H1 (cell line): ENCODE measurements around the gene KRTAP10-3. TPM values are rescaled to one million over a fixed set of nuclear protein-coding genes. Genes with fewer than 3 reads are reported as not detected.

Experiments used
- CTCF ChIA-PET: fragments of 300-600 bp; sonication (Branson Sonifier 250); formaldehyde crosslinking; loops from one replicate; lab custom pipeline; 2021; ENCODE audit not compliant: partially characterized antibody; lab: Charles Lee
- POLR2A ChIA-PET: fragments of 300-600 bp; sonication (Branson Sonifier 250); formaldehyde crosslinking; loops from one replicate; lab custom pipeline; 2021; ENCODE audit warnings: inconsistent platforms; ENCODE audit not compliant: partially characterized antibody; lab: Charles Lee
- DNase-seq, 2 experiments: peaks; one replicate each; pipeline versions ENCODE4 v3.0.0 to v3.0.0-alpha.2; 2010 to 2022; ENCODE audit warnings: low spot score in 2 of 2, low read depth in 1 of 2, mixed read lengths in 1 of 2
- FAIRE-seq: peaks from 2 replicates; lab custom pipeline; 2011; peaks lifted over from hg19 to GRCh38; lab: Jason Lieb, UNC
- H2AFZ ChIP-seq: 2 replicates; pipeline ENCODE4 v1.8.1; 2012; ENCODE audit warnings: low read length, inconsistent platforms
- H2AK5ac ChIP-seq: 2 replicates; pipeline ENCODE4 v1.6.1; 2013; ENCODE audit warnings: low read depth, low read length
- H2BK120ac ChIP-seq: replicated peaks from 2 replicates; pipeline ENCODE3; 2013; ENCODE audit warnings: low read depth, low read length, inconsistent platforms
- H2BK12ac ChIP-seq: 2 replicates; pipeline ENCODE4 v1.6.1; 2013; ENCODE audit warnings: low read depth, low read length
- H2BK15ac ChIP-seq: 2 replicates; pipeline ENCODE4 v1.6.1; 2013; ENCODE audit warnings: low read length
- H2BK20ac ChIP-seq: 2 replicates; pipeline ENCODE4 v1.6.1; 2013; ENCODE audit warnings: low read length
- H2BK5ac ChIP-seq: 2 replicates; pipeline ENCODE4 v1.6.1; 2013; ENCODE audit warnings: low read depth, low read length
- H3K14ac ChIP-seq: 2 replicates; pipeline ENCODE4 v1.6.1; 2013; ENCODE audit warnings: inconsistent platforms; ENCODE audit not compliant: insufficient read length
- H3K18ac ChIP-seq: 2 replicates; pipeline ENCODE4 v1.6.1; 2013; ENCODE audit warnings: low read length; ENCODE audit errors: extremely low read depth
- H3K23ac ChIP-seq: 2 replicates; pipeline ENCODE4 v1.6.1; 2013; ENCODE audit warnings: inconsistent platforms; ENCODE audit not compliant: insufficient read length
- H3K23me2 ChIP-seq: 2 replicates; pipeline ENCODE4 v1.6.1; 2013; ENCODE audit warnings: low read depth, low read length
- H3K27ac ChIP-seq: 2 replicates; pipeline ENCODE4 v1.6.1; 2011; ENCODE audit warnings: low read depth, low read length, inconsistent platforms
- H3K27me3 ChIP-seq, 4 experiments: replicated peaks in 1 of 4; 1 replicate in 1 of 4; 2 replicates in 3 of 4; pipeline versions ENCODE4 v1.6.1 to v1.8.1; 2011 to 2013; ENCODE audit warnings: low read length in 3 of 4, mild to moderate bottlenecking in 3 of 4, inconsistent platforms in 2 of 4, mixed read lengths in 2 of 4, moderate library complexity in 1 of 4; ENCODE audit not compliant: control insufficient read depth in 3 of 4, insufficient read depth in 3 of 4; ENCODE audit errors: extremely low read depth in 1 of 4
- H3K36me3 ChIP-seq, 4 experiments: 2 replicates each; pipeline versions ENCODE4 v1.6.1 to v1.8.1; 2011 to 2013; ENCODE audit warnings: mild to moderate bottlenecking in 4 of 4, low read length in 3 of 4, moderate library complexity in 2 of 4, control low read depth in 1 of 4, inconsistent platforms in 1 of 4; ENCODE audit not compliant: insufficient read depth in 4 of 4, control insufficient read depth in 2 of 4
- H3K4ac ChIP-seq: replicated peaks from 2 replicates; pipeline ENCODE3; 2013; ENCODE audit warnings: low read length, low read depth, mixed read lengths, inconsistent platforms; ENCODE audit not compliant: insufficient read length
- H3K4me1 ChIP-seq, 4 experiments: replicated peaks in 1 of 4; 1 replicate in 1 of 4; 2 replicates in 3 of 4; pipeline versions ENCODE4 v1.6.1 to v1.8.1; 2011 to 2013; ENCODE audit warnings: low read length in 3 of 4, inconsistent platforms in 2 of 4, mixed read lengths in 1 of 4; ENCODE audit not compliant: insufficient read depth in 4 of 4, control insufficient read depth in 3 of 4
- H3K4me2 ChIP-seq, 2 experiments: 2 replicates each; pipeline versions ENCODE4 v1.6.1 to v1.8.1; 2011 to 2013; ENCODE audit warnings: low read depth in 2 of 2, low read length in 2 of 2, control low read depth in 1 of 2, inconsistent platforms in 1 of 2, mild to moderate bottlenecking in 1 of 2; ENCODE audit not compliant: insufficient read depth in 1 of 2
- H3K4me3 ChIP-seq, 4 experiments: fragments of 200-600, 300-600 bp in 1 of 4; sonication (generic), shearing (Covaris generic), sonication (Bioruptor Twin) in 1 of 4; 2 replicates each; pipeline versions ENCODE4 v1.5.1 to v1.8.1; 2011 to 2016; ENCODE audit warnings: low read length in 4 of 4, low read depth in 3 of 4, control low read depth in 2 of 4, inconsistent platforms in 2 of 4, mild to moderate bottlenecking in 2 of 4, mixed read lengths in 1 of 4, moderate library complexity in 1 of 4; ENCODE audit not compliant: insufficient read depth in 2 of 4; ENCODE audit errors: extremely low read depth in 1 of 4
- H3K56ac ChIP-seq: replicated peaks from 2 replicates; pipeline ENCODE3; 2013; ENCODE audit warnings: low read depth, mild to moderate bottlenecking, mixed read lengths, low read length, inconsistent platforms; ENCODE audit not compliant: insufficient read length
- H3K79me1 ChIP-seq: 2 replicates; pipeline ENCODE4 v1.6.1; 2013; ENCODE audit warnings: low read depth, low read length, control low read depth
- H3K79me2 ChIP-seq, 2 experiments: 2 replicates each; pipeline versions ENCODE4 v1.6.1 to v1.8.1; 2012 to 2013; ENCODE audit warnings: low read length in 2 of 2, mild to moderate bottlenecking in 2 of 2, inconsistent platforms in 1 of 2; ENCODE audit not compliant: insufficient read depth in 2 of 2, control insufficient read depth in 1 of 2
- H3K9ac ChIP-seq, 4 experiments: replicated peaks in 1 of 4; 1 replicate in 1 of 4; 2 replicates in 3 of 4; pipeline versions ENCODE4 v1.6.1 to v1.8.1; 2011 to 2013; ENCODE audit warnings: low read depth in 3 of 4, low read length in 3 of 4, control low read depth in 2 of 4, mild to moderate bottlenecking in 2 of 4, moderate library complexity in 2 of 4, inconsistent platforms in 1 of 4; ENCODE audit errors: extremely low read depth in 1 of 4
- H3K9me3 ChIP-seq, 2 experiments: 2 replicates each; pipeline versions ENCODE4 v1.6.1 to v1.8.1; 2012 to 2013; ENCODE audit warnings: mild to moderate bottlenecking in 2 of 2, moderate library complexity in 2 of 2, control low read depth in 1 of 2, inconsistent platforms in 1 of 2, low read depth in 1 of 2, low read length in 1 of 2, mixed read lengths in 1 of 2; ENCODE audit not compliant: insufficient read depth in 2 of 2
- H4K20me1 ChIP-seq, 2 experiments: replicated peaks in 1 of 2; 2 replicates each; pipeline versions ENCODE3 to v1.8.1; 2011 to 2013; ENCODE audit warnings: inconsistent platforms in 2 of 2, low read length in 2 of 2, mild to moderate bottlenecking in 1 of 2; ENCODE audit not compliant: insufficient read depth in 2 of 2, control insufficient read depth in 1 of 2
- H4K5ac ChIP-seq: 2 replicates; pipeline ENCODE4 v1.6.1; 2013; ENCODE audit warnings: low read length, low read depth, mixed read lengths, inconsistent platforms; ENCODE audit not compliant: insufficient read length
- H4K8ac ChIP-seq: 2 replicates; pipeline ENCODE4 v1.8.0; 2013; ENCODE audit warnings: mild to moderate bottlenecking, moderate library complexity, low read length, inconsistent platforms; ENCODE audit not compliant: insufficient read depth; ENCODE audit errors: extremely low read depth
- H4K91ac ChIP-seq: replicated peaks from 2 replicates; pipeline ENCODE3; 2013; ENCODE audit warnings: low read length, mixed read lengths, inconsistent platforms; ENCODE audit not compliant: insufficient read length
- HDAC2 ChIP-seq, 2 experiments: fragments of 300-600 bp in 1 of 2; sonication (generic) in 1 of 2; IDR thresholded peaks; 2 replicates each; pipeline ENCODE4 v1.6.1; 2011 to 2012; ENCODE audit warnings: low read depth in 2 of 2, low read length in 2 of 2, mild to moderate bottlenecking in 2 of 2, moderate library complexity in 2 of 2, borderline replicate concordance in 1 of 2, inconsistent platforms in 1 of 2
- KDM1A ChIP-seq: fragments of 200-600, 300-600 bp; sonication (generic); IDR thresholded peaks from 2 replicates; pipeline ENCODE4 v1.7.1; 2016; ENCODE audit warnings: mild to moderate bottlenecking, low read length, borderline replicate concordance
- WGBS, 2 experiments: shearing (Covaris generic) in 1 of 2; methylation state at CpG; one replicate each; pipeline versions ENCODE4 v1.1.6 to v1.1.7; 2013 to 2015; ENCODE audit warnings: low lambda C conversion rate in 2 of 2, mixed read lengths in 2 of 2, inconsistent platforms in 1 of 2, low coverage in 1 of 2, missing lambda C conversion rate in 1 of 2; ENCODE audit not compliant: insufficient replicate concordance in 2 of 2, insufficient coverage in 1 of 2, insufficient read length in 1 of 2; ENCODE audit errors: extremely low coverage in 1 of 2, missing lambda C conversion rate in 1 of 2; 5-methylcytosine and 5-hydroxymethylcytosine counted together
- polyA plus RNA-seq, 7 experiments: library from polyadenylated mRNA; depleted of rRNA in 3 of 7; stranded (reverse) in 5 of 7; unstranded in 2 of 7; fragments of >200 nt in 5 of 7; fragments of 200-250 nt in 2 of 7; gene quantifications; 1 replicate in 5 of 7; 2 replicates in 1 of 7; 4 replicates in 1 of 7; pipeline versions ENCODE4 v1.2.1 to v1.2.3, GENCODE V29; 2011 to 2013; ENCODE audit warnings: missing spikeins in 2 of 7, mixed read lengths in 2 of 7
- total RNA-seq: library from RNA; stranded (reverse); fragmentation: NEBNext Ultra II Directional; extraction: Animal tissue kit (Norgen Biotek cat#: 25700); gene quantifications from 2 replicates; pipeline ENCODE4 v1.2.1, GENCODE V29; 2021
- TF ChIP-seq, protein P1 (sequence below), 3 experiments: IDR thresholded peaks; 1 replicate in 2 of 3; 2 replicates in 1 of 3; pipeline versions ENCODE4 v1.5.1 to v1.6.1; 2011; ENCODE audit warnings: low read length in 3 of 3, mild to moderate bottlenecking in 3 of 3, inconsistent platforms in 2 of 3, low read depth in 1 of 3, moderate library complexity in 1 of 3; ENCODE audit not compliant: insufficient read depth in 1 of 3; ENCODE audit errors: control extremely low read depth in 1 of 3

The KRTAP10-3 gene
- total and polyA plus RNA-seq, 2 of the 8 experiments (the other 6 are each of a cell fraction or from before 2014, with no cell fraction given): not detected

DNA sequence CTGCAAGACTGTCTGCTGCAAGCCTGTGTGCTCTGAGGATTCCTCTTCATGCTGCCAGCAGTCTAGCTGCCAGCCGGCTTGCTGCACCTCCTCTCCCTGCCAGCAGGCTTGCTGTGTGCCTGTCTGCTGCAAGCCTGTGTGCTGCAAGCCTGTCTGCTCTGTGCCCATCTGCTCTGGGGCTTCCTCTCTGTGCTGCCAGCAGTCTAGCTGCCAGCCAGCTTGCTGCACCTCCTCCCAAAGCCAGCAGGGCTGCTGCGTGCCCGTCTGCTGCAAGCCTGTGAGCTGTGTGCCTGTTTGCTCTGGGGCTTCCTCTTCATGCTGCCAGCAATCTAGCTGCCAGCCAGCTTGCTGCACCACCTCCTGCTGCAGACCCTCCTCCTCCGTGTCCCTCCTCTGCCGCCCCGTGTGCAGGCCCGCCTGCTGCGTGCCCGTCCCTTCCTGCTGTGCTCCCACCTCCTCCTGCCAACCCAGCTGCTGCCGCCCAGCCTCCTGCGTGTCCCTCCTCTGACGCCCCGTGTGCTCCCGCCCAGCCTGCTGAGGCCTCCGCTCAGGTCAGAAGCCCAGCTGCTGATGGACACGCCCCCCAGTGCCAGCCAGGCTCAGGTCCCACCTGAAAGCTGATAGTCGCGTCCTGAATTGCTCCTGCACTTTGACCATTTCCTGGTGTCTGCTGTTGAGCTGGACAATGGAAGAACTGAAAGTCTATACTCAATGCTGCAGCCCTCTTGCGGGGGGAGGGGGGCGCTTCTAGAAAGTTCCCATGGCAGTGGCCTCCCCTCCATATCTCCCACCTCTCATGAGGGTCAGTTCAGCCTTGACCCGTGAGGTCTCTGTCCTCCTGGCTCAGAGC, 16.1 kb upstream of the KRTAP10-3 start:
- ChIA-PET POLR2A (interaction anchor here (0.6 to 0.9 kb wide), 2 partner anchors 14 to 449 kb away, joined by 3 read pairs; no protein-coding TSS in a partner anchor), CTCF (interaction anchor here (0.7 to 1.4 kb wide), 7 partner anchors 9 to 231 kb away, joined by 3 to 6 read pairs (median 4); no protein-coding TSS in a partner anchor)
- Histone ChIP-seq H3K4me1 (peaks cover 0 to 8% (median 0%) of the 10 kb centered on the region in 4 experiments; a peak in 1 of 7 replicates), H2BK120ac (no peak overlapping the region), H3K56ac (no peak overlapping the region), H3K27me3 (no peaks in the 10 kb centered on the region; a peak in 1 of 7 replicates), H2AFZ (no peak overlapping the region), H4K20me1 (no peaks in the 10 kb centered on the region), H3K4ac (no peak overlapping the region), H4K5ac (no peak overlapping the region), H3K4me2 (no peak overlapping the region; a peak in 1 of 4 replicates), H4K8ac (no peak overlapping the region), H3K36me3 (no peaks in the 10 kb centered on the region), H3K9me3 (peaks cover 13% of the 10 kb centered on the region in 2 experiments; a peak in 3 of 4 replicates), H4K91ac (no peak overlapping the region), H2BK15ac (no peak overlapping the region), H3K18ac (no peak overlapping the region), H2BK20ac (peak overlapping the region; percentile 48; the same call in 1 of the 2 replicates), H2AK5ac (no peak overlapping the region), H3K79me2 (no peaks in the 10 kb centered on the region), H3K23ac (no peak overlapping the region), H3K27ac (no peak overlapping the region), H3K4me3 (no peak overlapping the region), H3K9ac (no peak overlapping the region), H3K79me1 (no peaks in the 10 kb centered on the region), H3K23me2 (no peaks in the 10 kb centered on the region; the same call in 1 of the 2 replicates), H2BK5ac (no peak overlapping the region), H3K14ac (no peak overlapping the region), H2BK12ac (0 out of 2 replicates have a peak overlapping the region, but pooled peaks have one; percentile 17)
- DNase-seq: peak in 1 of 2 experiments; percentile 52
- no peak for TF ChIP-seq HDAC2 (IDR thresholded peaks at IDR 0.05; ENCODE audit: borderline replicate concordance in 1 of 2, low read depth in 2 of 2, low read length in 2 of 2)
- TF ChIP-seq, protein P1, sequence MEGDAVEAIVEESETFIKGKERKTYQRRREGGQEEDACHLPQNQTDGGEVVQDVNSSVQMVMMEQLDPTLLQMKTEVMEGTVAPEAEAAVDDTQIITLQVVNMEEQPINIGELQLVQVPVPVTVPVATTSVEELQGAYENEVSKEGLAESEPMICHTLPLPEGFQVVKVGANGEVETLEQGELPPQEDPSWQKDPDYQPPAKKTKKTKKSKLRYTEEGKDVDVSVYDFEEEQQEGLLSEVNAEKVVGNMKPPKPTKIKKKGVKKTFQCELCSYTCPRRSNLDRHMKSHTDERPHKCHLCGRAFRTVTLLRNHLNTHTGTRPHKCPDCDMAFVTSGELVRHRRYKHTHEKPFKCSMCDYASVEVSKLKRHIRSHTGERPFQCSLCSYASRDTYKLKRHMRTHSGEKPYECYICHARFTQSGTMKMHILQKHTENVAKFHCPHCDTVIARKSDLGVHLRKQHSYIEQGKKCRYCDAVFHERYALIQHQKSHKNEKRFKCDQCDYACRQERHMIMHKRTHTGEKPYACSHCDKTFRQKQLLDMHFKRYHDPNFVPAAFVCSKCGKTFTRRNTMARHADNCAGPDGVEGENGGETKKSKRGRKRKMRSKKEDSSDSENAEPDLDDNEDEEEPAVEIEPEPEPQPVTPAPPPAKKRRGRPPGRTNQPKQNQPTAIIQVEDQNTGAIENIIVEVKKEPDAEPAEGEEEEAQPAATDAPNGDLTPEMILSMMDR (IDR thresholded peaks at IDR 0.05; ENCODE audit: control extremely low read depth in 1 of 3, insufficient read depth in 1 of 3, low read depth in 1 of 3, low read length in 3 of 3): peak; percentile 3 to 7 (median 5); a peak in 3 of 4 replicates
- peak; percentile 53; the same call in 1 of the 2 replicates for TF ChIP-seq KDM1A
- FAIRE-seq: no peak
- 76% methylated on average over 21 of the region's 21 CpGs; no CpG with 5 or more reads in 1 of the 2 experiments for WGBS, 2 experiments
